Measurements from ENCODE around the gene STUM.

The STUM gene

DNA sequence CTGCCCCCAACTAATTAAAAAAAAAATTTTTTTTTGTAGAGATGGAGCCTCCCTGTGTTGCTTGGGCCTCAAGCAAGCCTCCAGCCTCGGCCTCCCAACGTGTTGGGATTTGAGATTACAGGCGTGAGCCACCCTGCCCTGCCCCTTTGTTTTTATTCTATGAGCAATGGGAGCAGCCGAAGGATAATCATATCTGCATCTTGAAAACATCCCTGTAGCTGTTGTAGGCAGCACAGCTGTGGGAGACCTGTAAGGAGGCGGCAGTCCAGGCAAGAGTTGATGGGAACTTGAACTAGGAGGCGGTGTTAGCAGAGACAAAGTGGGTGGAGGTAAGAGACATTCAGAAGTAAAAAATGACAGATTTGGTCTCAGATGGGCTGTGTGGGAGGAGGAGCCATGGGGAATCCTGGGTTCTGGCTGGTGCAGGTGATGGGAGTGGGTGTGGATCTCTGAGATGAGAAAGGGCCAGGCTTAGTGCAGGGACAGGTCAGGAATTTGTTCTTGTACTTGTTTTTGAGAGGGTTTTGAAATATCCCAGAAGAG is 31.3 kb downstream of the STUM start:
- no peak for TF ChIP-seq CTCF (conservative IDR thresholded peaks at IDR 0.05; ENCODE audit: low read depth, low read length)
- DNase-seq (ENCODE audit: low read depth): no peak
- no peak overlapping the region for H3K4me3 ChIP-seq (ENCODE audit: low read depth, low read length)

DNA sequence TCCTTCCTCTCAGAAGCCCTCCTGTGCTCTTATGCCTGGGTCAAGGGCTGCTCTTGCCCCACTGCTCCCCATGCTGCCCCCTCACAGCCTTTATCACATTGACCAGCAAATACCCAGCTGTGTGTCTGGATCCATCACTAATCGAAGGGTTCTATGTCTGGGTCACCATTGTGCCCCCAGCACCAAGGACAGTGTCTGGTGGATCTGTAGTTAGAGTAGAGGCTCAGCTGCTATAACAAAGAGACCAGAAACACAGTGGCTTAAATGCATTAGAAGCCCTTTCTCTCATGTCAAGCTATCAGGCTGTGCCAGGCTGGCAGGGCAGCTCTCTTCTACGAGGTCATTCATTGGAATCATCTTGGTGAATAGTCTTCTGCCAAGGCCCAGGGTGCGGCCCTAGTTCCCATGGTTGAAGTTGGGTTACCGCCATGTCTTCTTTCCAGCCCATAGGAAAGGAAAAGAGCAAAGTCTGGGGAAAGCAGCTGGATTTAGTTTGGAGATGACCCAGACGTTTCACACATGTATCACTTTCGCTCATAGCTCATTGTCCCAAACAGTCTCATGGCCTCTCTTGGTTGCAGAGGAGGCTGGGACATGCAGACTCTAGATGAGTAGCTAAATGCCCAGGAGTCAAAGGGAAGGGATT is 32.2 kb downstream of the STUM start:
- H3K4me3 ChIP-seq (ENCODE audit: low read depth, low read length): no peak overlapping the region
- no peak for TF ChIP-seq CTCF (conservative IDR thresholded peaks at IDR 0.05; ENCODE audit: low read depth, low read length)
- no peak for DNase-seq (ENCODE audit: low read depth)

- no peak for TF ChIP-seq CTCF (conservative IDR thresholded peaks at IDR 0.05; ENCODE audit: low read depth, low read length)
- DNase-seq (ENCODE audit: low read depth): no peak
- no peak overlapping the region for H3K4me3 ChIP-seq (ENCODE audit: low read depth, low read length)
Measured at GRCh38 chr1:226581650-226582330, 33.2 kb downstream of the STUM start.

- DNase-seq (ENCODE audit: low read depth): no peak
- H3K4me3 ChIP-seq (ENCODE audit: low read depth, low read length): no peak overlapping the region
- no peak for TF ChIP-seq CTCF (conservative IDR thresholded peaks at IDR 0.05; ENCODE audit: low read depth, low read length)
Measured at GRCh38 chr1:226582966-226583365, 34.4 kb downstream of the STUM start.

DNA sequence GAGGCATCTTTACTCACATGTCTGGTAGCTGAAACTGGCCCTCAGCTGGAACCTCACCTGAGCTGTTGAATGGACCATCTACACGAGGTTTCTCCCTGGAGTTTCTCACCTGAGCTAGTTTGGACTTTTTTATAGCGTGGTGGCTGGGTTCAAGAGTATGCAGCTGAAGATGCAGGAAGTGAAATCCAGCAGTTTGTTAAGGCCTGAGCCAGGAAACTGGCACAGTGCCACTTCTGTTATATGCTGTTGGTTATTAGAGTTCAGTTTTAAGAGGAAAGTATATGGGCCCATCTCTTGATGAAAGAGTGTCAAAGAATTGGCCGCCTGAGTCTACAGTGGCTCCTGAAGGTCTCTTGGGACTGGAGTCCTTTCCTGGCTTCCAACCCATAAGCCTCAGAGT is 35.6 kb downstream of the STUM start:
- no peak for DNase-seq (ENCODE audit: low read depth)
- TF ChIP-seq CTCF (conservative IDR thresholded peaks at IDR 0.05; ENCODE audit: low read depth, low read length): no peak

DNA sequence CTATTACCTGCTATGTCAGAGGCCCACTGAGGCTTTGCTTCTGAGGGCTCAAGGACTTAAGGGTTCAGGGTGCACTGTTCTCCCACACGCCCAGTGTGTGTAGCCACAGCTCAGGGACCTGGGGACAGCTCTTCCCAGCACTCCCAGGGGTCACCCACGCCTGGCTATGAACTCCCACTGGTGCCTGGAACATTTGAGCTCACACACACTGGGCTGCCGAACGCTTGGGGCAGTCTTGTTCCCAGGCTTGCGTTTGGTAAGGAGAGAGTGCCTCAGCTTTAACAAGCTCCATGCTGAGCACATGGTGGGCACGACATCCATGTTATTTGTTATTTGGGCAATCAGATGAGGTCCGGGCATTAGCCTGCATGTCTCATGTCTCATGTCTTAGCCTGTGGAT is 37.6 kb downstream of the STUM start:
- no peak for DNase-seq (ENCODE audit: low read depth)
- TF ChIP-seq CTCF (conservative IDR thresholded peaks at IDR 0.05; ENCODE audit: low read depth, low read length): no peak
- H3K4me3 ChIP-seq (ENCODE audit: low read depth, low read length): no peak overlapping the region

More for the DNA sequence above, 35.6 kb downstream of the STUM start:
- H3K4me3 ChIP-seq (ENCODE audit: low read depth, low read length): no peak overlapping the region

Data from choroid plexus epithelial cell (primary cell).